Astrocyte (in vitro differentiated cells and primary cell): Measurements from ENCODE around the gene WASF2.

Source experiments
- CTCF ChIP-seq: IDR thresholded peaks from 2 replicates; pipeline ENCODE4 v1.5.1; 2011; ENCODE audit warnings: low read depth, mild to moderate bottlenecking, inconsistent platforms, low read length, moderate library complexity; ENCODE audit not compliant: insufficient read depth
- EZH2 ChIP-seq: IDR thresholded peaks from 2 replicates; pipeline ENCODE4 v1.6.1; 2012; ENCODE audit warnings: mild to moderate bottlenecking, low read length, inconsistent platforms; ENCODE audit not compliant: insufficient read depth

DNA sequence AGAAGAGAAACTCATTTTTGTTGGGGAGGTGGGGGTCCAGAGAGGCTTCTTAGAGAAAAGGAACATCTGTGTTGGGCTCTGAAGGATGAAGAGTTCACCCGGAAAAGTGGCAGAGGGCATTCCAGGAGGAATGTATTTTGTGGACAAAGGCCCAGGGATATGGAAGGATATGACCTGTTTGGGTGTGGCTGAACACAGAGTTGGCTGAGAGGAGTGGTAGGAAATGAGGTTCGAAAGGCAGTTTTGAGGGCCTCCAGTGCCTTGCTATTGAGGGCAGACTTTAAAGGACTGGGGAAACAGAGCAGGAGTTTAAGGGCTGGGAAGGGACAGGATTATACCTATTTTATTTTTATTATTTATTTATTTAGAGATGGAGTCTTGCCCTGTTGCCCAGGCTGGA is 27.3 kb upstream of the WASF2 start:
- TF ChIP-seq CTCF = no peak
- TF ChIP-seq EZH2 = no peak
